Measurements from ENCODE around the gene LIN52. TPM values are rescaled to one million over a fixed set of nuclear protein-coding genes. Genes with fewer than 3 reads are reported as not detected.

Gene LIN52
- polyA plus RNA-seq, 1 donor from 2014 or later = 57.9 TPM

DNA sequence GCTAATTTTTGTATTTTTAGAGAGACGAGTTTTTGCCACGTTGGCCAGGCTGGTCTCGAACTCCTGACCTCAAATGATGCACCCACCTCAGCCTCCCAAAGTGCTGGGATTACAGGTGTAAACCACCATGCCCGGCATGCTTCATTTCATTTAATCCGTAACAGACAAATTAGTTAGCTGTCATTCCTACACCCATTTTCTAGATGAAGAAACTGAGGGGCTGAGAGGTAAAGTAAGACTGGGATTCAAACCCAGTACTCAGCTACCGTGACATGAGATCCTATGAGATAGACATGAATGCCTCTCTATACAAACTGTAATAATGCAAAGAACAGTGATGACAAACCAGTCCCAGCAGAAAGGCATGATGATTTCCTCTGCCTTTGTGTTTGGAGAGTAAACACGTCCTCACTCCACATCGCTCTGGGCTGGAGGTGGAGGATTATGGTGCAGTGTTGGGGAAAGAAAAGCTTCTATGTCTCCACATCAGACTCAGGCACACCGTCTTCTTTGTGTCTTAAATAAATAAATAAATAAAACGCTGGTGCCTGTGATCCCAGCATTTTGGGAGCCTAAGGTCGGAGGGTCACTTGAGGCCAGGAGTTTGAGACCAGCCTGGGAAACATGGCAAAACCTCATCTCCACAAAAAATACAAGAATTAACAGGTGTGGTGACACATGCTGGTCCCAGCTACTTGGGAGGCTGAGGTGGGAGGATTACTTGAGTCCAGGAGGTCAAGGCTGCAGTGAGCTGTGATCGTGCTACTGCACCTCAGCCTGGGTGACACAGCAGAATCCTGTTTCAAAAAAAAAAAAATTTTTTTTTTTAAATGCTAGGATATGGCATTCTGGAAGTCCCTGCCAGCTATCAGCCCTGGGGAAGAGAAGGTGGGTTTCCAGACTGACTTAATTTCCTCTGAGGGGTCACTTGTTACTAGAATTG, 164.9 kb downstream of the LIN52 start:
- no peak overlapping the region for H2AFZ ChIP-seq (ENCODE audit: low read depth, low read length)
- no peak for TF ChIP-seq RAD21 (conservative IDR thresholded peaks at IDR 0.05)
- H3K9me2 ChIP-seq (ENCODE audit: insufficient read depth, low read length) = no peaks in the 10 kb centered on the region
- H3K9me3 ChIP-seq (ENCODE audit: low read length) = no peaks in the 10 kb centered on the region
- no peaks in the 10 kb centered on the region for H3F3A ChIP-seq (ENCODE audit: insufficient read depth, low read length, poor library complexity, severe bottlenecking)
- no peak overlapping the region for H3K4me2 ChIP-seq (ENCODE audit: low read length)
- no peaks in the 10 kb centered on the region for H3K36me3 ChIP-seq (ENCODE audit: insufficient read depth, low read length)
- H4K20me1 ChIP-seq (ENCODE audit: insufficient read depth) = no peaks in the 10 kb centered on the region
- H3K27me3 ChIP-seq (ENCODE audit: insufficient read depth, low read depth, low read length) = no peaks in the 10 kb centered on the region
- H3K27ac ChIP-seq (ENCODE audit: low read length) = no peak overlapping the region
- no peaks in the 10 kb centered on the region for H3K79me2 ChIP-seq (replicated peaks; ENCODE audit: insufficient read depth, low read length)
- no peak overlapping the region for H3K4me3 ChIP-seq (ENCODE audit: low read length)
- no peak overlapping the region for H3K9ac ChIP-seq (ENCODE audit: low read length)

Small RNAs within 50 kb of the gene (small RNA-seq; reads per million reads assigned to genes)
- gene AC006349.1 = 0 reads per million in 3 experiments
- gene RN7SL530P = 0 reads per million in 3 experiments

Other genes starting within 250 kb of the LIN52 start
- 7.2 and 8.4 TPM in 2 replicates for gene PTGR2, start 233.1 kb upstream of the LIN52 start, polyA plus RNA-seq
- gene ZNF410, start 198.1 kb upstream of the LIN52 start, polyA plus RNA-seq = 63.5 and 73.7 TPM in 2 replicates
- gene FAM161B, start 134.9 kb upstream of the LIN52 start, polyA plus RNA-seq = 12.2 and 14.2 TPM in 2 replicates
- 82.3 and 95.6 TPM in 2 replicates for gene COQ6, start 134.7 kb upstream of the LIN52 start, polyA plus RNA-seq
- gene ENTPD5, start 65.7 kb upstream of the LIN52 start, polyA plus RNA-seq = 3.7 and 5.7 TPM in 2 replicates
- gene BBOF1, start 65.6 kb upstream of the LIN52 start, polyA plus RNA-seq = 47.7 and 51.4 TPM in 2 replicates
- 11.1 and 16.8 TPM in 2 replicates for gene ALDH6A1, start 503 bp upstream of the LIN52 start, polyA plus RNA-seq
- not detected in 2 replicates for gene VSX2, start 154.5 kb downstream of the LIN52 start, polyA plus RNA-seq
- 106 and 121 TPM in 2 replicates for gene ABCD4, start 218.0 kb downstream of the LIN52 start, polyA plus RNA-seq